K562 (cell line): ENCODE measurements around the gene KLF17. TPM values are rescaled to one million over a fixed set of nuclear protein-coding genes. Genes with fewer than 3 reads are reported as not detected.

Source experiments
- ATAC-seq: fragments of 200-7000 bp; cut with Tn5 transposase; 3 replicates; pipeline ENCODE4 v1.9.1; 2020; ENCODE audit warnings: moderate library complexity
- BruUV-seq: library from RNA; stranded (reverse); fragments of 400-500 nt; replicated peaks from 2 replicates; lab custom pipeline; 2021; lab: Mats Ljungman, UMichigan
- CTCF ChIA-PET: fragments of 300-600 bp; formaldehyde crosslinking; extraction: SDS; loops from one replicate; lab custom pipeline; 2021; ENCODE audit warnings: low intra/inter-chr PET ratio; lab: Yijun Ruan, JAX
- POLR2A ChIA-PET: fragments of 300-600, 350-650 bp; sonication (Branson Sonifier 250); formaldehyde crosslinking; extraction: SDS; loops from one replicate; lab custom pipeline; 2021; ENCODE audit warnings: antibody characterized with exemption, inconsistent platforms; lab: Yijun Ruan, JAX
- DNase-seq, 4 experiments: peaks; one replicate each; pipeline versions ENCODE4 v3.0.0 to v3.0.0-alpha.2; 2011 to 2018; ENCODE audit warnings: low spot score in 3 of 4, mixed read lengths in 3 of 4; ENCODE audit errors: extremely low read depth in 1 of 4
- FAIRE-seq: peaks from 2 replicates; lab custom pipeline; 2011; peaks lifted over from hg19 to GRCh38; lab: Jason Lieb, UNC
- H2AFZ ChIP-seq: 2 replicates; pipeline ENCODE4 v1.6.0; 2011; ENCODE audit warnings: low read depth, low read length, control low read depth, inconsistent platforms
- H3K27ac ChIP-seq: fragments of 200-600 bp; 3 replicates; pipeline ENCODE4 v1.8.0; 2011; ENCODE audit warnings: low read depth, mild to moderate bottlenecking, control low read depth, inconsistent platforms, low read length, moderate library complexity, mixed read lengths; ENCODE audit errors: extremely low read depth
- H3K27me3 ChIP-seq, 2 experiments: fragments of 300-600 bp in 1 of 2; 2 replicates in 1 of 2; 3 replicates in 1 of 2; pipeline versions ENCODE4 v1.6.0 to v1.8.0; 2011; ENCODE audit warnings: inconsistent platforms in 2 of 2, low read length in 2 of 2, mild to moderate bottlenecking in 1 of 2, mixed read lengths in 1 of 2, moderate library complexity in 1 of 2; ENCODE audit not compliant: control insufficient read depth in 2 of 2, insufficient read depth in 2 of 2
- H3K36me3 ChIP-seq: fragments of 300-600 bp; 3 replicates; pipeline ENCODE4 v1.8.0; 2011; ENCODE audit warnings: mild to moderate bottlenecking, low read length, inconsistent platforms; ENCODE audit not compliant: control insufficient read depth, insufficient read depth
- H3K4me1 ChIP-seq, 2 experiments: fragments of 200-600 bp in 1 of 2; replicated peaks in 1 of 2; 2 replicates in 1 of 2; 3 replicates in 1 of 2; pipeline versions ENCODE4 v1.5.1 to v1.8.0; 2011; ENCODE audit warnings: inconsistent platforms in 2 of 2, low read length in 2 of 2, mild to moderate bottlenecking in 1 of 2, mixed read lengths in 1 of 2, moderate library complexity in 1 of 2; ENCODE audit not compliant: control insufficient read depth in 2 of 2, insufficient read depth in 2 of 2
- H3K4me2 ChIP-seq: 2 replicates; pipeline ENCODE4 v1.6.1; 2011; ENCODE audit warnings: low read length, control low read depth, inconsistent platforms, mixed read lengths; ENCODE audit not compliant: insufficient read depth
- H3K4me3 ChIP-seq: fragments of 200-600 bp; sonication (generic), shearing (Covaris generic); 2 replicates; pipeline ENCODE4 v1.5.1; 2016; ENCODE audit warnings: control low read depth, inconsistent platforms
- H3K79me2 ChIP-seq: fragments of 200-600 bp; 3 replicates; pipeline ENCODE4 v1.8.0; 2011; ENCODE audit warnings: low read length, inconsistent platforms; ENCODE audit not compliant: control insufficient read depth, insufficient read depth
- H3K9ac ChIP-seq, 2 experiments: 2 replicates each; pipeline versions ENCODE4 v1.6.0 to v1.6.1; 2011; ENCODE audit warnings: low read depth in 2 of 2, low read length in 2 of 2, control low read depth in 1 of 2, inconsistent platforms in 1 of 2, mild to moderate bottlenecking in 1 of 2, mixed read lengths in 1 of 2; ENCODE audit not compliant: insufficient read depth in 1 of 2
- H3K9me1 ChIP-seq: one replicate; pipeline ENCODE4 v1.6.0; 2011; ENCODE audit warnings: inconsistent platforms, mild to moderate bottlenecking, low read length, moderate library complexity; ENCODE audit not compliant: control insufficient read depth, insufficient read depth
- H3K9me3 ChIP-seq: replicated peaks from 2 replicates; pipeline ENCODE4 v1.5.1; 2011; ENCODE audit warnings: low read depth, low read length, inconsistent platforms; ENCODE audit not compliant: control insufficient read depth, insufficient read depth
- H4K20me1 ChIP-seq: replicated peaks from 2 replicates; pipeline ENCODE4 v1.6.1; 2011; ENCODE audit warnings: low read length, inconsistent platforms, mixed read lengths; ENCODE audit not compliant: control insufficient read depth, insufficient read depth
- TARDBP ChIP-seq: fragments of 450-650 bp; IDR thresholded peaks from 2 replicates; pipeline ENCODE4 v1.6.1; 2016
- ZNF274 ChIP-seq: IDR thresholded peaks from 2 replicates; pipeline ENCODE4 v1.6.1; 2011; ENCODE audit warnings: low read depth, mild to moderate bottlenecking, low read length, moderate library complexity, borderline replicate concordance
- WGBS: fragments of 100-300 bp; shearing (Covaris generic); methylation state at CpG from one replicate; pipeline ENCODE4 v1.1.6; 2016; ENCODE audit warnings: low coverage, mixed read lengths; ENCODE audit not compliant: insufficient coverage; ENCODE audit errors: missing lambda C conversion rate; 5-methylcytosine and 5-hydroxymethylcytosine counted together
- in situ Hi-C: fragments of 300-500 bp; cut with MboI; formaldehyde crosslinking; loops from 4 replicates; pipeline ENCODE4 v1.15.0; 2018; ENCODE audit warnings: inconsistent platforms, mixed read lengths
- intact Hi-C: fragments of 100-400 bp; cut with micrococcal nuclease; formaldehyde crosslinking; loops from 2 replicates; pipeline ENCODE4 v1.14.2; 2022
- polyA plus RNA-seq, 8 experiments: library from polyadenylated mRNA; depleted of rRNA in 4 of 8; stranded (reverse) in 5 of 8; unstranded in 3 of 8; fragments of >200 nt; fragmentation: Nextera tagmentation in 2 of 8; fragmentation: Illumina TruSeq in 1 of 8; extraction: Ambion mirVana in 2 of 8; extraction: Trizol in 1 of 8; gene quantifications; 2 replicates each; pipeline versions ENCODE4 v1.2.1 to v1.2.3, GENCODE V29; 2011 to 2014; ENCODE audit warnings: inconsistent platforms in 1 of 8, missing spikeins in 1 of 8
- total RNA-seq, 7 experiments: library from RNA; depleted of rRNA in 6 of 7; stranded (reverse); fragments of >200 nt in 6 of 7; fragmentation: Illumina TruSeq in 2 of 7; extraction: Trizol in 2 of 7; gene quantifications; 2 replicates each; pipeline versions ENCODE4 v1.2.1 to v1.2.3, GENCODE V29; 2011 to 2021; ENCODE audit warnings: low replicate concordance in 1 of 7
- TF ChIP-seq, protein P1 (sequence below), 3 experiments: IDR thresholded peaks in 2 of 3; conservative IDR thresholded peaks in 1 of 3; 2 replicates each; pipeline ENCODE4 v1.5.1; 2011 to 2012; ENCODE audit warnings: low read length in 3 of 3, mild to moderate bottlenecking in 3 of 3, control low read depth in 2 of 3, improper control_type of control experiment in 1 of 3, inconsistent platforms in 1 of 3, low read depth in 1 of 3, mixed read lengths in 1 of 3, moderate library complexity in 1 of 3; ENCODE audit not compliant: insufficient read depth in 2 of 3
- TF ChIP-seq, protein P2 (sequence below), 2 experiments: fragments of 450-650 bp; formaldehyde crosslinking in 1 of 2; IDR thresholded peaks; 2 replicates each; pipeline versions ENCODE4 v1.4.0 to v1.6.1; 2014 to 2020; ENCODE audit warnings: mild to moderate bottlenecking in 2 of 2, borderline replicate concordance in 1 of 2, low read depth in 1 of 2
- TF ChIP-seq, protein P3 (sequence below): fragments of 250-450 bp; sonication (Bioruptor Pico); IDR thresholded peaks from 2 replicates; pipeline ENCODE4 v1.8.0; 2021; ENCODE audit warnings: moderate library complexity, mild to moderate bottlenecking, inconsistent platforms

KLF17 gene
- total and polyA plus RNA-seq, 9 of the 15 experiments (the other 6 are each of a cell fraction or from before 2014, with no cell fraction given): 0.01 to 0.24 (median 0.13) TPM; not detected in 6

DNA sequence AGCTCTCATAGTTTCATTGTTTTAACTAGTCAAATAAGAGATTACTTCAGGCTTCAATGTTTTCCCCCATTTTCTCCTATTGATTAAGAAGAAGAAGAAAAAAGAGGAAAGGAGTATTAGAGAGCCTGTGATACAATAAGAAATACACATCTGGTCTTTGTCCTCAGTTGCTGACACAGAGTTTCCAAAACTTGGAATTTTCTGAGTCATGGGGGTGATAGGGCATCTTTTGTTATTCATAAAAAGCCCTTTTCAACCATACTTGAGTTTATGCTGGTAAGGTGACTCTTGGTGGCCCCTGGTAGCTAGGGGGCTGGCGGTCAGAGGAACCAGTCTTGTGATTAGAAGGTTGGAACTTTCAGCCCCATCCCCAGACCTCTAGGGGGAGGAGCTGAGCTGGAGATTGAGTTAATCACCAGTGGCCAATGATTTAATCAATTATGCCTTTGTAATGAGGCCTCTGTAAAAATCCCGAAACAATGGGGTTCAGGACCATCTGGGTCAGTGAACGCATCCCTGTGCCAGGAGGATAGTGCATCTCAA lies 51.7 kb downstream of the KLF17 start:
- H2AFZ ChIP-seq: no peak overlapping the region
- DNase-seq (peak in 2 of 4 experiments; percentile 29 to 34), ATAC-seq (peak; percentile 35; the same call in 1 of the 3 replicates), FAIRE-seq (no peak)
- no peaks in the 10 kb centered on the region for H3K9me1 ChIP-seq
- intact Hi-C loops: no loop called here
- 0% methylated on average over 3 of the region's 3 CpGs for WGBS
- peaks cover 0 to 2% of the 10 kb centered on the region in 2 experiments; a peak in 1 of 5 replicates for H3K4me1 ChIP-seq
- H3K36me3 ChIP-seq: no peaks in the 10 kb centered on the region
- H3K4me3 ChIP-seq: no peak overlapping the region
- H3K9ac ChIP-seq: no peak overlapping the region
- in situ Hi-C loops: no loop called here
- no peak overlapping the region for H3K27ac ChIP-seq
- peaks cover 23 to 35% of the 10 kb centered on the region in 2 experiments for H3K27me3 ChIP-seq
- TF ChIP-seq, protein P1, sequence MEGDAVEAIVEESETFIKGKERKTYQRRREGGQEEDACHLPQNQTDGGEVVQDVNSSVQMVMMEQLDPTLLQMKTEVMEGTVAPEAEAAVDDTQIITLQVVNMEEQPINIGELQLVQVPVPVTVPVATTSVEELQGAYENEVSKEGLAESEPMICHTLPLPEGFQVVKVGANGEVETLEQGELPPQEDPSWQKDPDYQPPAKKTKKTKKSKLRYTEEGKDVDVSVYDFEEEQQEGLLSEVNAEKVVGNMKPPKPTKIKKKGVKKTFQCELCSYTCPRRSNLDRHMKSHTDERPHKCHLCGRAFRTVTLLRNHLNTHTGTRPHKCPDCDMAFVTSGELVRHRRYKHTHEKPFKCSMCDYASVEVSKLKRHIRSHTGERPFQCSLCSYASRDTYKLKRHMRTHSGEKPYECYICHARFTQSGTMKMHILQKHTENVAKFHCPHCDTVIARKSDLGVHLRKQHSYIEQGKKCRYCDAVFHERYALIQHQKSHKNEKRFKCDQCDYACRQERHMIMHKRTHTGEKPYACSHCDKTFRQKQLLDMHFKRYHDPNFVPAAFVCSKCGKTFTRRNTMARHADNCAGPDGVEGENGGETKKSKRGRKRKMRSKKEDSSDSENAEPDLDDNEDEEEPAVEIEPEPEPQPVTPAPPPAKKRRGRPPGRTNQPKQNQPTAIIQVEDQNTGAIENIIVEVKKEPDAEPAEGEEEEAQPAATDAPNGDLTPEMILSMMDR (IDR thresholded peaks at IDR 0.05 in 2 of 3, conservative IDR thresholded peaks at IDR 0.05 in 1 of 3; ENCODE audit: insufficient read depth in 2 of 3, low read depth in 1 of 3, low read length in 3 of 3): peak in 2 of 3 experiments; percentile 23 to 30; a peak in 2 of 6 replicates
- TF ChIP-seq TARDBP (no peak), ZNF274 (no peak)
- TF ChIP-seq, protein P2, sequence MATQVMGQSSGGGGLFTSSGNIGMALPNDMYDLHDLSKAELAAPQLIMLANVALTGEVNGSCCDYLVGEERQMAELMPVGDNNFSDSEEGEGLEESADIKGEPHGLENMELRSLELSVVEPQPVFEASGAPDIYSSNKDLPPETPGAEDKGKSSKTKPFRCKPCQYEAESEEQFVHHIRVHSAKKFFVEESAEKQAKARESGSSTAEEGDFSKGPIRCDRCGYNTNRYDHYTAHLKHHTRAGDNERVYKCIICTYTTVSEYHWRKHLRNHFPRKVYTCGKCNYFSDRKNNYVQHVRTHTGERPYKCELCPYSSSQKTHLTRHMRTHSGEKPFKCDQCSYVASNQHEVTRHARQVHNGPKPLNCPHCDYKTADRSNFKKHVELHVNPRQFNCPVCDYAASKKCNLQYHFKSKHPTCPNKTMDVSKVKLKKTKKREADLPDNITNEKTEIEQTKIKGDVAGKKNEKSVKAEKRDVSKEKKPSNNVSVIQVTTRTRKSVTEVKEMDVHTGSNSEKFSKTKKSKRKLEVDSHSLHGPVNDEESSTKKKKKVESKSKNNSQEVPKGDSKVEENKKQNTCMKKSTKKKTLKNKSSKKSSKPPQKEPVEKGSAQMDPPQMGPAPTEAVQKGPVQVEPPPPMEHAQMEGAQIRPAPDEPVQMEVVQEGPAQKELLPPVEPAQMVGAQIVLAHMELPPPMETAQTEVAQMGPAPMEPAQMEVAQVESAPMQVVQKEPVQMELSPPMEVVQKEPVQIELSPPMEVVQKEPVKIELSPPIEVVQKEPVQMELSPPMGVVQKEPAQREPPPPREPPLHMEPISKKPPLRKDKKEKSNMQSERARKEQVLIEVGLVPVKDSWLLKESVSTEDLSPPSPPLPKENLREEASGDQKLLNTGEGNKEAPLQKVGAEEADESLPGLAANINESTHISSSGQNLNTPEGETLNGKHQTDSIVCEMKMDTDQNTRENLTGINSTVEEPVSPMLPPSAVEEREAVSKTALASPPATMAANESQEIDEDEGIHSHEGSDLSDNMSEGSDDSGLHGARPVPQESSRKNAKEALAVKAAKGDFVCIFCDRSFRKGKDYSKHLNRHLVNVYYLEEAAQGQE (IDR thresholded peaks at IDR 0.05; ENCODE audit: borderline replicate concordance): no peak
- TF ChIP-seq, protein P2 (CRISPR knock-in tag; IDR thresholded peaks at IDR 0.05; ENCODE audit: low read depth): no peak
- TF ChIP-seq, protein P3, sequence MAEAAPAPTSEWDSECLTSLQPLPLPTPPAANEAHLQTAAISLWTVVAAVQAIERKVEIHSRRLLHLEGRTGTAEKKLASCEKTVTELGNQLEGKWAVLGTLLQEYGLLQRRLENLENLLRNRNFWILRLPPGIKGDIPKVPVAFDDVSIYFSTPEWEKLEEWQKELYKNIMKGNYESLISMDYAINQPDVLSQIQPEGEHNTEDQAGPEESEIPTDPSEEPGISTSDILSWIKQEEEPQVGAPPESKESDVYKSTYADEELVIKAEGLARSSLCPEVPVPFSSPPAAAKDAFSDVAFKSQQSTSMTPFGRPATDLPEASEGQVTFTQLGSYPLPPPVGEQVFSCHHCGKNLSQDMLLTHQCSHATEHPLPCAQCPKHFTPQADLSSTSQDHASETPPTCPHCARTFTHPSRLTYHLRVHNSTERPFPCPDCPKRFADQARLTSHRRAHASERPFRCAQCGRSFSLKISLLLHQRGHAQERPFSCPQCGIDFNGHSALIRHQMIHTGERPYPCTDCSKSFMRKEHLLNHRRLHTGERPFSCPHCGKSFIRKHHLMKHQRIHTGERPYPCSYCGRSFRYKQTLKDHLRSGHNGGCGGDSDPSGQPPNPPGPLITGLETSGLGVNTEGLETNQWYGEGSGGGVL (CRISPR knock-in tag): no peak
- no peaks in the 10 kb centered on the region for H3K9me3 ChIP-seq
- ChIA-PET POLR2A (interaction anchor here (0.5 to 1.4 kb wide), 4 partner anchors 12 to 94 kb away, joined by 3 read pairs; no protein-coding TSS in a partner anchor), CTCF (no interaction called here)
- no peaks in the 10 kb centered on the region for H3K79me2 ChIP-seq
- H4K20me1 ChIP-seq: no peaks in the 10 kb centered on the region
- no peak overlapping the region for H3K4me2 ChIP-seq
- BruUV-seq: no TSS peak
